AG04450 (cell line): Measurements from ENCODE around the gene EFTUD2. TPM values are rescaled to one million over a fixed set of nuclear protein-coding genes. Genes with fewer than 3 reads are reported as not detected.

ENCODE experiments used
- CTCF ChIA-PET: fragments of 300-600, 350-600 bp; formaldehyde crosslinking; extraction: SDS; loops from one replicate; lab custom pipeline; 2022; ENCODE audit warnings: antibody characterized with exemption, inconsistent platforms; lab: Charles Lee
- POLR2A ChIA-PET: fragments of 350-600 bp; formaldehyde crosslinking; extraction: SDS; loops from one replicate; lab custom pipeline; 2021; ENCODE audit warnings: antibody characterized with exemption, inconsistent platforms; lab: Yijun Ruan, JAX
- DNase-seq: peaks from one replicate; pipeline ENCODE4 v3.0.0-alpha.2; 2011; ENCODE audit warnings: low read depth, low spot score
- H3K27ac ChIP-seq: one replicate; pipeline ENCODE4 v1.5.1; 2012; ENCODE audit warnings: low read depth, low read length, control low read depth
- H3K27me3 ChIP-seq: one replicate; pipeline ENCODE4 v1.6.0; 2012; ENCODE audit warnings: low read length; ENCODE audit not compliant: control insufficient read depth, insufficient read depth
- H3K4me3 ChIP-seq: 2 replicates; pipeline ENCODE4 v1.5.1; 2011; ENCODE audit warnings: mild to moderate bottlenecking, low read depth, low read length, control low read depth
- H3K9me3 ChIP-seq: 2 replicates; pipeline ENCODE4 v1.5.1; 2012; ENCODE audit warnings: low read length; ENCODE audit not compliant: control insufficient read depth, insufficient read depth
- polyA plus RNA-seq: library from polyadenylated mRNA; depleted of rRNA; stranded (reverse); fragments of >200 nt; gene quantifications from 2 replicates; pipeline ENCODE4 v1.2.3, GENCODE V29; 2011
- TF ChIP-seq, protein P1 (sequence below): IDR thresholded peaks from 2 replicates; pipeline ENCODE4 v1.5.1; 2011; ENCODE audit warnings: low read depth, low read length, control low read depth, inconsistent platforms

Gene EFTUD2
- polyA plus RNA-seq, 1 experiment = 147 TPM

DNA sequence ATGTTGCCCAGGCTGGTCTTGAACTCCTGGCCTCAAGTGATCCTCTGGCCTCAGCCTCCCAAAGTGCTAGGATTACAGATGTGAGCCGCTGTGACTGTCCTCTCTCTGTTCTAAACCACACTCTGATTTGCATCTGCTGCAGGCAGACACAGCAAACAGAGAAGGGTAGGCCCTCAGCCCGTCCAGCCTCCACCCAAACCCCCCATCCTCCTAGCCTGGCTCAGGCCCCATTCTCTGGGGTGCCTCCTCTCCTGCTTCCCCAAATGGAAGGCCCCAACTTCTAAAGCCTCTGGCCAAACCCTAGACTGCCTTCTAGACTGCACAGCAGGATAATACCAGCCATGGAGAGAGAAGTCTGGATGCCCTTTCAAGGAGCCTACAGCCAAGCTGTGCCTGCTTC, 20.2 kb upstream of the EFTUD2 start:
- H3K9me3 ChIP-seq = no peaks in the 10 kb centered on the region; the same call in 1 of the 2 replicates
- CTCF ChIA-PET = interaction anchor here (0.7 to 8.7 kb wide), 14 partner anchors 12 to 216 kb away, joined by 3 to 244 read pairs (median 8); partner anchors contain the start of genes ACBD4 and EFTUD2
- H3K4me3 ChIP-seq = no peak overlapping the region
- POLR2A ChIA-PET = interaction anchor here (0.6 to 1.5 kb wide), 4 partner anchors 10 to 125 kb away, joined by 3 to 7 read pairs (median 4); no protein-coding TSS in a partner anchor
- TF ChIP-seq, protein P1, sequence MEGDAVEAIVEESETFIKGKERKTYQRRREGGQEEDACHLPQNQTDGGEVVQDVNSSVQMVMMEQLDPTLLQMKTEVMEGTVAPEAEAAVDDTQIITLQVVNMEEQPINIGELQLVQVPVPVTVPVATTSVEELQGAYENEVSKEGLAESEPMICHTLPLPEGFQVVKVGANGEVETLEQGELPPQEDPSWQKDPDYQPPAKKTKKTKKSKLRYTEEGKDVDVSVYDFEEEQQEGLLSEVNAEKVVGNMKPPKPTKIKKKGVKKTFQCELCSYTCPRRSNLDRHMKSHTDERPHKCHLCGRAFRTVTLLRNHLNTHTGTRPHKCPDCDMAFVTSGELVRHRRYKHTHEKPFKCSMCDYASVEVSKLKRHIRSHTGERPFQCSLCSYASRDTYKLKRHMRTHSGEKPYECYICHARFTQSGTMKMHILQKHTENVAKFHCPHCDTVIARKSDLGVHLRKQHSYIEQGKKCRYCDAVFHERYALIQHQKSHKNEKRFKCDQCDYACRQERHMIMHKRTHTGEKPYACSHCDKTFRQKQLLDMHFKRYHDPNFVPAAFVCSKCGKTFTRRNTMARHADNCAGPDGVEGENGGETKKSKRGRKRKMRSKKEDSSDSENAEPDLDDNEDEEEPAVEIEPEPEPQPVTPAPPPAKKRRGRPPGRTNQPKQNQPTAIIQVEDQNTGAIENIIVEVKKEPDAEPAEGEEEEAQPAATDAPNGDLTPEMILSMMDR = no peak
- DNase-seq = no peak
- H3K27ac ChIP-seq = no peak overlapping the region
- no peaks in the 10 kb centered on the region for H3K27me3 ChIP-seq

DNA sequence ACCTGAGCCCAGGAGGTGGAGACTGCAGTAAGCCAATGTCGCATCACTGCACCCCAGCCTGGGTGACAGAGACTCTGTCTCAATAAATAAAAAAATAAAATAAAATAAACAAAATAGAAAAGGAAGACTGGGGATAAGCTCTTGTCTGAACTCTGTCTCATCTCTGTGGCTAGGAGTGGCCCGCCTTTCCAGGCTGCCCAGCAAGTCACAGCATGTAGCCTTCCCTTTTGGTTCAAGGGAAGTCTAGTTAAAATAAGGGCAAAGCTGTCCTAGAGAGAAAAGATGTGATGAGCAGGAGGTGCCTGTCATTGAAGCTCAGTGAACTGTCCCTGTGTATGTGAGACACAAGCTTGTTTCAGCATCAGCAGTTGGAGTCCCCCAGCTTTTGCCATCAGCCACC, 18.8 kb upstream of the EFTUD2 start:
- TF ChIP-seq, protein P1 = no peak
- no peaks in the 10 kb centered on the region; the same call in 1 of the 2 replicates for H3K9me3 ChIP-seq
- peaks cover 8% of the 10 kb centered on the region for H3K27me3 ChIP-seq
- POLR2A ChIA-PET = interaction anchor here (0.7 kb wide), 1 partner anchor 103 kb away, joined by 3 read pairs; no protein-coding TSS in a partner anchor
- no peak overlapping the region for H3K27ac ChIP-seq
- H3K4me3 ChIP-seq = no peak overlapping the region
- DNase-seq = no peak
- CTCF ChIA-PET = interaction anchor here (0.9 to 8.7 kb wide), 7 partner anchors 8 to 217 kb away, joined by 3 to 244 read pairs (median 9); partner anchors contain the start of gene ACBD4

DNA sequence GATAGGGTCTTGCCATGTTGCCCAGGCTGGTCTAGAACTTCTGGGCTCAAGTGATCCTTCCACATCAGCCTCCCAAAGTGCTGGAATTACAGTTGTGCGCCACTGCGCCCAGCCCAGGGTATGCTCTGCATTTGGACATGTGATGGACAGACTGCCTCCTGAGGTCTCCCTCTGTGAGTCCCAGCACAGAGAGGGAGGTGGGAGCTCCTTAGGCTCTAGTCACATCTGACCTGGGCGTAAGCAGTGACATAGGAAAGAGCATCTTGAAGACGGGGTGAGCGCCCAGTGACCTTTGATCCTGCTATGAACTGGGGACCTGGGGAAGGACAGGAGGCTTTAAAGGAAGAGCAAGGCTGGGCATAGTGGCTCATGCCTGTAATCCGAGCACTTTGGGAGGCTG, 18.2 kb upstream of the EFTUD2 start:
- ChIA-PET POLR2A (no interaction called here), CTCF (interaction anchor here (1.5 to 8.7 kb wide), 6 partner anchors 8 to 218 kb away, joined by 4 to 244 read pairs (median 10); partner anchors contain the start of gene ACBD4)
- peaks cover 10% of the 10 kb centered on the region for H3K27me3 ChIP-seq
- DNase-seq = no peak
- TF ChIP-seq, protein P1 = no peak
- no peak overlapping the region for H3K4me3 ChIP-seq
- H3K9me3 ChIP-seq = no peaks in the 10 kb centered on the region; the same call in 1 of the 2 replicates
- no peak overlapping the region for H3K27ac ChIP-seq

DNA sequence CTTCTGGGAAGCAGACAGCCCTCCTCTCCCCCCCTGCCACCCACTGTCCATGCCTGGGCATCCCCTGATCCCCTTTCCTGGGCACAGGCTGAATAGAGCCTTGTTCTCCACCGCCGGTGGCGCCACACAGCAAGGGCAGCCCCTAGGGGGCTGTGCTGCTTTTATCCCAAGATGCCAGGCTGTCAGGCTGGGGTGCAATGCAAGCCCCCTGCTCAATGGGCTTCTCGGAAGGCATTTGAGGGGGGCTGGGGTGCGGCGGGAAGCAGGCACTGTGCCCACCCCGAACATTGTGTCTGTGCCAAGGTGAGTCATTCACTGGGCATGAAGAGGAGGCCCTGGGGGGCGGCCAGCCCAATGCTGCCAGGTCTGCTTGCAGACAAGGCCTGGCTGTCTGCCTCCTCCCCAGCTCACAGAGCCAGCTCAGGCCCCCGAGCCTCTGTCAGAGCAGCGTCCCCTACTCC, 17.6 kb upstream of the EFTUD2 start:
- Histone ChIP-seq H3K27ac (no peak overlapping the region), H3K4me3 (no peak overlapping the region), H3K27me3 (peaks cover 12% of the 10 kb centered on the region), H3K9me3 (no peaks in the 10 kb centered on the region; the same call in 1 of the 2 replicates)
- TF ChIP-seq, protein P1 = no peak
- CTCF ChIA-PET = interaction anchor here (0.6 to 8.7 kb wide), 5 partner anchors 23 to 218 kb away, joined by 3 to 244 read pairs (median 4); partner anchors contain the start of gene ACBD4
- POLR2A ChIA-PET = no interaction called here
- DNase-seq = no peak
